Breast epithelium (tissue), 3 donors: Measurements from ENCODE around the gene UBE2O.

Experiments
- CTCF ChIP-seq, 3 donors: fragments of 450-650 bp; IDR thresholded peaks; one replicate each; pipeline ENCODE4 v1.5.1; 2016 to 2017; ENCODE audit warnings: antibody characterized with exemption in 3 of 3, mild to moderate bottlenecking in 3 of 3, moderate library complexity in 3 of 3
- POLR2A ChIP-seq: fragments of 450-650 bp; IDR thresholded peaks from one replicate; pipeline ENCODE4 v1.6.1; 2016; ENCODE audit warnings: antibody characterized with exemption, mild to moderate bottlenecking, moderate library complexity
- POLR2AphosphoS5 ChIP-seq, 3 donors: sonication (generic); formaldehyde crosslinking; IDR thresholded peaks; one replicate each; pipeline ENCODE4 v1.6.1; 2017; ENCODE audit warnings: antibody characterized with exemption in 3 of 3

- TF ChIP-seq POLR2AphosphoS5 (IDR thresholded peaks at IDR 0.05): no peak
- no peak for TF ChIP-seq CTCF (IDR thresholded peaks at IDR 0.05)
- no peak for TF ChIP-seq POLR2A
Observed at GRCh38 chr17:76416457-76416856, 36.5 kb downstream of the UBE2O start.
